GM19238 (cell line): ENCODE measurements around the gene CALHM4.

Source experiments
- DNase-seq: peaks from one replicate; pipeline ENCODE4 v3.0.0; 2011; ENCODE audit warnings: low spot score; ENCODE audit not compliant: insufficient read length

The CALHM4 gene

DNA sequence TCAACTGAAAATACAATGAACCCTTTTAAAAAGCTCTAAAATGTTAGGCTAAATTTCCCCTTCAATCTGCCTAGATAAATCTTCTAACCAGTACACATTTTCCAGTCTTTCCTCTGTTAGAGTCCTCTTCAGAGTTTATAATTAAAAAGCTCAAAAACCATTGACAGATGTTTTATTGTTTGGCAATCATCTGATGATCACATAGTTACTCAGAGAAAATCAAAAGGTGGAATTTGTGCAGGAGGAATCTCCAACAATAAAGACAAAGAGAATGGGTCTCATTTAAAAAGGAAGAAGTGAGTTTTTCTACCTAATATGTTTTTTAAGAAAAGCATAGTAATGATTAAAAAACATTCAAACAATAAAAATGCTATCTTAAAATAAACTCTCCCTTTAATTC is 11.1 kb upstream of the CALHM4 start:
- no peak for DNase-seq

DNA sequence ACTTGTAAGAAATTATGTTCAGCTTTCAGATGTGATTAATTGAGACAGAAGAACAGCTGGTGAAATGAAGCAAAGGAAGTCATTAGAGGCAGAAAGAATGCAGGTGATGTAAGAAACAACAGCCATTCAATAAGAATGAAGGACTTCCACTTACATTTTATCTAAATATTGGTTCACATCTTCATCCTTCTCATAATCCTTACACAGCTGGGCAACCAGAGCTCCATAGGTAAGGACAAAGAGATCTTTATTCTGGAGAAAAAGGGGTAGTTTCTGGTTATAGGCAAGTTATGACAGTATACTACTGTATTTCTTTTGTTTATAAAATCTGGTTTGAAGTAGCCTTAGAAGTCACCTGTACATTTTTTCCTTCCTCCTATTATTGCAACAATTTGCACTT is 10.4 kb upstream of the CALHM4 start:
- DNase-seq, result no peak

DNA sequence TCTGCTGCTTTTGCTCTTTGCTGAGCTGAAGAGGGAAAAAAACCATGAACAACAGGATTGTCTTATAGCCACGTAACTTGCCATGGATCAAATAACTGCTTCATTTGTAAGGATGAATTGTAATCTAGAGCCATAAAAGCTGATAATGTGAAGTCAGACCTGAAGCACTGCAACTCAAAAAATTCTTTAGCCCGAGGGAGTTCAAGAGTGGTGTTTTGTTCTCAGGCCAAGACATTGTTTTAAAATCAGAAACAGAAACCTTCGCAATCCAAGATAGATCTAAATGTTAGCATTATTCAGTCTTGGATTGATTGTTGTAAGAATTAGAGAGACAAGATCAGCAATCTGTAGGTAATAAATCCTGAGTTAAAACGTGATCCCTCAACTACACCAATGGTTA is 7.9 kb upstream of the CALHM4 start, which contains the start of gene TRAPPC3L:
TSS of gene TRAPPC3L (minus strand) at position 34 of the 400 bp plus-strand sequence. CDS start 170 bp downstream, outside the sequence.
- no peak for DNase-seq

DNA sequence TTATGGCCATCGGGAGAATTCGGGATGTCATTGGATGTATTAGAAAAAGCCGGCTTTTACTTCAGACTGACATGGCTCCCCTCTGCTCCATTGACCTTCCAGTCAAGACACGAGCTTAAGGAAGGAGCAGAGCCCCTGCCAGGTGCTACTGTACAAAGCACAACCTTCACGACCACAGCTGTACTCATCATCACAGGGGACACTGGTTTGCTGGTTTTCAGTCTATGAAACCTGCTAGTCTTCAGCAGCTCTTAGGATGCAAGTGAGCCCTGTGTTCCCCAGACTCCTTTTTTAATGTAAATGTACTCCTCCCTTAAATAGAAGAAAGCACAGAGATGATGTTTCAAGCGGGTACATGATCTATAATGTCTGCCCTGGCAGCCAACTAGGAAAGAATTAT is 6.2 kb upstream of the CALHM4 start:
- no peak for DNase-seq

DNA sequence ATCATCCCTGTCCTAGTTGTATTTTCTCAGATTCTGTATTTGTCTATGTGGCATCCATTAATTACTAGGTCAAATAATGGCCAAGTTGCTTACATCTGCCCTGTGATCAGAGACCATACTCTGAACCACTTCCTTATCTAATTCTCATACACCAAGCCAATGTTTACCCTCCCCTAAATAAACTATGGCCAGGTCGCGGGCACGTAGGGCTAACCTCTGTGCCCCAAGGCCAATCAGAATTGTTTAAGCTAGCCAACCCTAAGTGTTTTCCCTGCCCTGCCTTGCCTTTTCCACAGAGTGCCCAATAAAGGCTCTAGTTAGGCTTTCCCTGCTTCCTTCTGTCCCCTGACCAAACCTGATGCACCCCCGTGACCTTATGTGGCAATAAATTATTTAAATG is 2.8 kb upstream of the CALHM4 start:
- DNase-seq, result no peak

DNA sequence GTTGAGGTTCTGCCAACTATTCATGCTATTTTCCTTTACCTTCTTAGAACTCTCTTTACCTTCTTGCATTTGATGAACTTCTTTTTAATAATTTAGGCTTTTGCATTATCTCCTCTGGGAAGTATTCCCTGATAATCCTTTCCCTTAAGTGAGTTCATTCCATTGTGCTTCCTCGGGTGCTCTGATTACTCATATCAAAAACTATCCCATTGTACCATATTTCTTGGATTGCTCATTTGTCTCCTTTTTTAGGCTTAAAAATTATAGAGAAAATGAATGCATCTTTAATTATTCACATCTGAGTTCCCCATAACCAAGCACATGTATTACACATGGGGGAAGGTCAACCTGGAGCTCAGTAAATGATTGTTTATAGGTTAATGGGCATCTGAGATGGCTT is 2.5 kb downstream of the CALHM4 start:
- no peak for DNase-seq

DNA sequence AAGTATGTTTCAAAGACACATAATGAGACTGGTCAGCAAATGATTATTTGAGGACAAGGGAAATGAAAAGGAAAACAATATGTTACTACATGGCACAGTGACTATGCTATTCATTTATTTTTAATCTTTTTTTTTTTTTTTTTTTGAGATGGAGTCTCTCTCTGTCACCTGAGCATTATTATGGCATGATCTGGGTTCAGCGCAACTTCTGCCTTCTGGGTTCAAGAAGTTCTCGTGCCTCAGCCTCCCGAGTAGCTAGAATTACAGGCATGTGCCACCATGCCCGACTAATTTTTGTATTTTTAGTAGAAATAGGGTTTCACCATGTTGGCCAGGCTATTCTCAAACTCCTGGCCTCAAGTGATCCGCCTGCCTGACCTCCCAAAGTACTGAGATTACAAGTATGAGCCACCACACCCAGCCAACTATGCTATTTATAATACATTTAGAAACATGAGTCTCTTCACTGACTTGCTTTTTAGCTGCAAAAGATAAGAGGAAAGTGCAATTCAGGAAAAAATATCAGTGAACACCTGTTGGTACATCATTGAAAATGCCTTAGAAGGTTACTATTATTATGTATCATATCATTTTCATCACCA is 3.4 kb downstream of the CALHM4 start:
- no peak for DNase-seq

DNA sequence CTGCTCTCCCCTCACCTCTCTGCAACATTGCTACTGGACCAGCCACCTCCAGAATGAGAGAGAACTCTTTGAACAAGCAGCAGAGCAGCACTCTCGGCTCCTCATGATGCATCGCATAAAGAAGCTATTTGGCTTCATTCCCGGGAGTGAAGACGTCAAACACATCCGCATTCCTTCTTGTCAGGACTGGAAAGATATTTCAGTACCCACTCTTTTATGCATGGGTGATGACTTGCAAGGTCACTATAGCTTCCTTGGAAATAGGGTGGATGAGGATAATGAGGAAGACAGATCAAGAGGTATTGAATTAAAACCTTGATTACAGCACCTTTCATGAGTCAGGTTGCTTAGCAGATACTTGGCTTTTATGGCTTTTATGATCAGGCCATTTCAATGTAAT is 4.3 kb downstream of the CALHM4 start:
- DNase-seq, result no peak

DNA sequence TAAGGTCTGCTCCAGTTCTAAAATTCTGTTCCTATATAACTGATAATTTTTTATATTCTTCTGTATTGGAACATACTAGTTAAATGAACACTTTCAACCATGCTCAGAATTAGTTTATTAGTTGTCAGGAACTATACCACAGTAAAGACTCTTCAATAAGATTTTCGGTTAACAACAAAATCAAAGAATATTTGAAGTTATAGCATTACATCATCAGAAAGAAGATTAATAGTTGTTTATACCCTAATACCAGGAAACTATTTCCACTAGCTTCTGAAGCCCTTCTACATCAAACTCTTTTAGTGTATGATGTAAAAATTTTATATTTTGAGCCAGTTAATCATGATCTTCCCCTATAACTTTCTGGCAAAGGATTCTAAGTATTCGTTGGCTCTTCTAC is 6.6 kb downstream of the CALHM4 start:
- no peak for DNase-seq

DNA sequence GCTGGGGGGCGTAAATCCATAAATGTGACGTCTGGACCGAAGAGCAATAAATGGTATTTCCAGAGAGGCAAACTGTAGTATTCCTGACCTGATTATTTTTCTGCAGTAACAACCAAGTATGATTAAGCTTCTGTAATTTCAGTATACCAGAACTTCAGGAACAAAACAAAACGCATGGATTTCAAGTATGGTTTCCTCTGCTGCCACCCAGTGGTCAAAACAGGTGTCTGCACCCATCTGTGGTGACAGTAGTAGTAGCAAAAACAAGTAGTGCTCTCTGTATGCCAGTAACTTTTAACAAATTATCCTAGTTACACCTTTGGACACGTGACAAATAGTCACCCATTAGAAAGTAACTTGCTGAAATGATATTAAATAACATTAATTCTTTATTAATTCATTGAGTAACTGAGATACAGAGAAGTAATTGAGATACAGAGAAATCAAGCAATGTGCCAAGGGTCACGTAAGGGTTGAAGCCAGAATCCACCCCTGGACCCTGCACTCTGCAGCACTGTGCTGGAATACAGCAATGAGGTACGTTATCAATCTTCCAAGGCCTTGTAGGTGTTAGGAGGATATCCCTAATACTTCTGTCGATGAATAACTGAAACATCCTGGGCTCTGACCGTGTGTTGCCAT is 7.9 kb downstream of the CALHM4 start:
- DNase-seq, result no peak

DNA sequence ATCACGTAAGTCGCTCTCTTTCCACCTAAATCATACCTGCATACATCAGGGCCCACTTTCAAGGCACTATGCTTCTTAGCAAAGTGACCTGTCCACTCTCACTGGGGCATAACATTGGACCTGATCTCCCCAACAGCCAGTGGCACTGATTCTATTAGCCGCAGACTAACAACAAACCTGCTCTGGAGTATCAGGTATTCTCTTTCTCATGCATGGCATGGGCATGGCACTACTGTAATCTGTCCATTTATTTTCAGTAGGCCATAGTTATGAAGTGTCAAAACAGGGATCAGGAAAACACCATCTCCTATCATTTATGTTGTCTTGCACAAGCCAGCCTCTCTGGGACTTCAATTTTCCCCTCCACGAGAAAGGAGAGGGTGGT is 8.5 kb downstream of the CALHM4 start:
- DNase-seq, result no peak

DNA sequence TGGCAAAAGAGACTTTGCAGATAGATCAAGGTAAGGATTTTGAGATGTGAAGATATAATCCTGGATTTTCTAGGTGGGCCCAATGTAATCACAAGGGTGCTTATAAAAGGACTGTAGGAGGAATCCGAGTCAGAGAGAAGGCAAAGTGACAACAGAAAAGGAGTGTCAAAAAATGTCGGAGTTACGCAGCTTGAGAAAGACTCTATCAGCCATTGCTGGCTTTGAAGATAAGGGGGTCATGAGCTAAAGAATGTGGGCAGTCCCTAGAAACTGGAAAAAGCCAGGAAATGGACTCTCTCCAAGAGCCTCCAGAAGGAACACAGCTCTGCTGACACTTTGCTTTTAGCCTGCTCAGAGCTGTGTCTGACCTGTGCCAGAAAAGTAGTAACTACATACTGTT is 9.1 kb downstream of the CALHM4 start:
- DNase-seq, result no peak

DNA sequence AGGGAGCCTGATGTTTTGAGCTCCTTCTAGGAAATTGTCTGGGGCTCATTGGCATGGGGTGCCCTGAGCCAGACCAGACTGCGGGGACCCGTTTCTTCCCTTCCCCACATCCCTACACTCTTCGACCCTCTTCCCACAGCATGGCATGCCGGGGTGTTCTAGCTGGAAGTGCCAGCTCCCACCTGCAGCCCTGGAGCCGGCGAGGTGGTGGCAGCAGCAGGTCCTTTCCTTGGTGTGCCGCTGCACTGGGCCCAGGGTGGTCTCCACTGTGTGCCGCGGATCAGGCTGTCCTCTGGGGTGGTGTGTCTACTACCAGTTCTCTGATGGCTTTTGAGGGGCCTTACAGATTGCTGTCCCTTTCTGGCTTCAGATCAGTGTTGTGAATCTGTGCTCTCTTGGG is 10.3 kb downstream of the CALHM4 start:
- no peak for DNase-seq

DNA sequence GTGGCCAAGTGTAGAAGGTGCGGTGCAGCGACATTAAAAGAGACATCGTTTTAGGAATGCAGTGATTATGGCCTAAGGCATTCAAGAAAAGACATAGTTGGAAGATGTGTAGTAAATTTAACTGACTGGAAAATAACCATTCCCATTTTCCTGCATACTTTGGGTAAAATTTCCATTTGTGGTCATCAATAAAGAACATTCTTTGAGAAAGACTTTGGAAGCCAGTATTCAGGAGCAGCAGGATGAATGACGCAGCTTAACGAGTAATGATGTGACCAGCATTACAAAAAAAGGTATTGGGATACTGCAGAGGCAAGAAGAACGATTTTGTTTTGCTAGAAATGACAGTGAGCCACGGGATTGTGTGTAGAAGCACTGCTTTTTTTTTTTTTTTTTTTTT is 10.8 kb downstream of the CALHM4 start:
- no peak for DNase-seq

DNA sequence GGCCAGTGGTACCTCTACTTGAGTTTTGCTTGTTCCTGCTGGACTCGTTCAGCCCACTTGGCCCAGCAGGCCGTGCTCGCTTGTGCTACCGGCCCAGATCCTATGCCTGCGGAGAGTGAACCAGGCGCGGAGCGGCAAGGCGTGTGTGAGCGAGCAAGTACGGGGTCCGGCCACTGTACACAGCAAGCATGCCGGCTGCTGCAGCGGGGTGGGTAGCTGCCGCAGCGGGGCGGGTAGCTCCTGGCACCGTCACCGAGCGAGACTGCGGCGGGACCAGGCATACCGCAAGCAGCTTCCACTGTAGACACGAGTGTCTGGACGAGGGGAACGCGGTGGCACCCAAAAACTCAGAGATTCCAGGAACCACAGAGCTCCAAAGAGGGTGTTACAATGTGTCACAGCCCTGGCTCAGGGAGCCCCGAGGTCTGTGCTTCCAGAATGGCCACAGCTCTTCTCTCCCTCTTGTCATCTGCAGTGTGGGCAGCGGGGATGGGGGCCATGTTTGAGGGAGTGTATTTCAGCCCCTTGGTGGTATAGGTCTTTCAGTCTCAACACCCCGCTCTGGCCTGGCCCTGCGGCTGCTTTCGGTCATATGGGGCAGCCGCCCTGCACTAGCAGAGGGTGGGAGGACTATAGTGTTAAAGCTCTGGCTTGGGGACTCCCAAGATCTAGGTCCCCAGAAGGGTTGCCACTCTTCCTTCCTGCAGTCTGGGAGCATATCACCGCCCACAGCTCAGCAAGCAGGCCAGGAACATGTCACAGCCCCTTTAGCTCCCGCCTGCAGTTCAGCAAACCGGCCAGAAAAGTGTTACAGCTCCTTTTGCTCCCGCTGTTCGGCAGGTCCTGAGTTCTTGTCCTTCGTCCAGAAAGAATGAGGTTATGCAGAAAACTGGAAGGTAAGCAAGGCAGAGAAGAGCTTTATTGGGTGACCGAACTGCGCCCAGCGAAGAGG is 11.6 kb downstream of the CALHM4 start:
- DNase-seq, result no peak

DNA sequence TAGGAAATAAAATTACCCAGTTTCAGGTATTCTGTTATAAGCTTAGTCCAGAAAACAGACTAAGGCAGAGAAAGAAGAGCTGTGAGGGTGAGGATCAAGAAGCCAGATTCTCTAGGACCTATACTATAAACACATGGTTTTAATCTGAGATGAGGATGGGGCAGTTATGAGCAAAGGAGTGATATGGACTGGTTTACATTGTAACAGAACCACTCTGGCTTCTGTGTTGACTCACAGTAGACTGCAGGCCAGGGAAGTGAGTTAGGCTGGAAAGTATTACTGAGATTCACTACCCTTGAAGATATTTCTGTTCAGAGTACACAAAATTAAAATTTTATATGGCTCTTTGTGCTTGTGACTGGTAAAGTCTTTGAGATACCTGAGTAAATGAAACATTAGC is 14.6 kb downstream of the CALHM4 start:
- no peak for DNase-seq

DNA sequence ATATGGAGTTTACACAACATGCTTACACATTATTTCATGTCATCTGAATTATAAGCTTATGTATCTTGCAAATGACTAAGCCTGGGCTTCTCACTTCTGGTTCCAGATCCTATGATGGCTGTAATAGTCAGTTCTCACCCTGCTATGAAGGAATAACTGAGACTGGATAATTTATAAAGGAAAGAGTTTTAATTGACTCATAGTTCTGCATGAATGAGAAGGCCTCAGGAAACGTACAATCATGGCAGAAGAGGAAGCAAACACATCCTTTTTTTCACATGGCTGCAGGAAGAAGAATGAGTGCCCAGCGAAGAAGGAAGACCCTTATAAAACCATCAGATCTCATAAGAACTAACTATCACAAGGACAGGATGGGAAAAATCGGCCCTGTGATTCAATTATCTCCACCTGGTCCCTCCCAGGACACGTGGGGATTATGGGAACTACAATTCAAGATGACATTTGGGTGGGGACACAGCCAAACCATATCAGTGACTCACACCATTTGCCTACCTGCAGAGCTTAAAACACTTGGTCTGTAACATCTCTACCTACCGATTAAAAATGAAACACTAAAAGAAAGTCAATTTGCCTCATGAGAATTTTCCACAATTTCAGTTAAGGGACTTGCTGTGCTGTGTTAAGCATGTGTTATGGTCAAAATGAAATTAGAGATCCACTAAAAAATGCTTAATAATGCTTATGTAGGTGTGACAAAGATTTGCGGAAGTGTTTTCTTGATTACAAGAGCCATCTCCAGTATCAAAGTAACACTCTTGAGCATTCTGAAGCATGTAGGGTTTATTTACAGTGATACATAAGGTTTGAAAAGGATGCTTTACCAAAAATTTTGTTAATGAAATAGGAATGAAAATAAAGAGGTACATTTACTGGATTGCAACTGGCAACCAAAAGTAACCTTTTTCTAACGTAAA is 15.5 kb downstream of the CALHM4 start:
- DNase-seq, result no peak

DNA sequence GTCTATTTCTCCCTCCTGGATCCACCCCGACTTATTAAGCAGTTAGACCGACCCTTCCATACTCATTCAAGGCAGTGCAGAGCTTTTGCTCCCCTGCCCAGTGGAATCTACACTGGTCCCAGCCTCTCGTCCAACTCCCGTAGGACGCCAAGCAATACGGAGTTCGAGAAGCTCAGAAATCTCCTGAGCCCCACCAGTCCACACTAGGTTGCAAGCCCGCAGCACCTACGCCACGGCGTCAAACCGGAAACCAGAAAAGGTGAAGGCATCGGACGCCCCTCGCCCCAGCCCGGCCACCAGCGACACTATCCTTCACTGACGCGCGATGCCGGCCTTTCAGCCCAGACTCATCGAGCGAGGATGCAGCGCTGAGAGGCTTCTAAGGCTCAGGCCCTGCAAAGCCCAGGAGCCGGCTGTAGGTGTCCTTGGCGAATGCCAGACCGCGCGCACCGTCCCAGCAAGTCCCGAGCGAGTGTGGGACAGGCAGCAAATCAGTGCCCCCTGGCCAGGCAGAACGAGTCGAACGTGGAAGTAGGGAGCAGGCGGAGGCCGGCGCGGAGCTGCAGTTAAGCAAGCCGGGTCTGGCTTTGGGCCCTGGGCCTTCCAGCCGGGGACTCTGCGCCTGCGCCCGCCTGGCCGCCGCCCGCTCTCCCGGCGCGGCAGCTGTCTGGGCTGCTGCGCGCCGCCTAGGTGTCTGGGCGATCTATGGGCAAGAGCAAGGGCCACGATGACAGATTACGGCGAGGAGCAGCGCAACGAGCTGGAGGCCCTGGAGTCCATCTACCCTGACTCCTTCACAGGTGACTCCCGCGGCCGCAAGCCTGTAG is 17.5 kb downstream of the CALHM4 start, which contains the start of gene RWDD1:
TSS of gene RWDD1 (plus strand) at position 649 of the 827 bp plus-strand sequence. CDS start at position 728, 79 bp downstream.
- peak; percentile 92 for DNase-seq

DNA sequence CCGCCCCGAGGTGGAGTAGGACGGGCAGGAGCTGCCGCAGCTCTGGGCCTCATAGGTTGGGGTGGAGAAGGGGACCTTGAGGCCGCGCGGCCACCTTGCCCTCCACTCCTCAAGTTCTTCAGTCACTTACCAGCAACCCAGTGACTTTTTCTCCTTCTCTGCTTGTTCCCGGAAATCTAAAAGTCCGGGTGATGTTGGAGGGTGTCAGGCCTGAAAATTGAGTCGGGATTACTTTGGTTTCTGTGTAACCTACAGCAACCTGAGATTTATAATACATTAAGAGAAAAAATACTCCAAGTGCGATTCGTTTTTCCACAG is 18.1 kb downstream of the CALHM4 start:
- no peak for DNase-seq

DNA sequence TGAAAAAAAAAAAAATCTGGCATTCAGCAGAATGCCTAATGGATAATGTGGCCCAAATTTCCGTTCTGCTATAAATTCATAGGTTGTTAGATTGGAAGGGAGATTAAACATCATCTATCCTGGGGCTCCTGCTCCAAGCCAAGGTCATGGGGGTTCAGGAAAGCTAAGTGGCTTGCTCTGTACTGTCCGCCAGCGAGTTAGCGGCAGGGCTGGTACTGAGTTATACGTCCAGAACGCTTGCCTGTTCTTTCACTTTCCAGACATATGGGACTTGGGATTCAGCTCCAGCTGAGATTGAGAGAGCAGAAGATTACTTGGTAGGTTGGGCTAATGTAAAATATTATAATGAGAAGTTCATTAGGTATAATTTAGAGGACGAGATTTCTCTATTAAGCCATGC is 18.6 kb downstream of the CALHM4 start:
- DNase-seq, result peak; percentile 25
